ENCODE data around the gene LRRC40.

Gene LRRC40

DNA sequence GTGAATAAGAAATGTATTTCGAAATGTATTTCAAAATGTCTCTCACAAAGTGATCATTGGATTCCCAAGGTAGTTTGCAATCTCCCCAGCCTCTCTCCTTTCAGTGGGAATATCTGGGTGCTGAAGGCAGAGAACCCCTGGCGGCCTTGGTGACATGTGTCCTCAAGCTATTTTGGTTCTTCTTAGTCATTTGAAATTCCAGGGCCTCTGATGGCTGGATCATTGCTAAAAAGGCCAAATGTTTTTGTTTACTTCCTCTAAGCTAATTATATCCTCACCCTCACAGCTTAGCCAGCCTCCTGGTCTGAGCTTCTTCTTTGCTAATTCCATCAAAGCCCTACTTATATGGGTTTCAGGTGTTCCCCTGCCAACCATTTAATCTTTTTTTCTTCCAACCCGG is 71.2 kb downstream of the LRRC40 start:
- no peak for DNase-seq (ENCODE audit: low read depth in 2 of 3, low spot score in 2 of 3)

- DNase-seq (ENCODE audit: low read depth in 2 of 3, low spot score in 2 of 3): no peak
Measured at GRCh38 chr1:70117046-70117445, 88.3 kb downstream of the LRRC40 start.

GRCh38 chr1:70115315-70115714 is 90.1 kb downstream of the LRRC40 start:
- DNase-seq (ENCODE audit: low read depth in 2 of 3, low spot score in 2 of 3): no peak

GRCh38 chr1:70112838-70113237 is 92.5 kb downstream of the LRRC40 start:
- no peak for DNase-seq (ENCODE audit: low read depth in 2 of 3, low spot score in 2 of 3)

GRCh38 chr1:70109241-70109640 is 96.1 kb downstream of the LRRC40 start:
- no peak for DNase-seq (ENCODE audit: low read depth in 2 of 3, low spot score in 2 of 3)

- DNase-seq (ENCODE audit: low read depth in 2 of 3, low spot score in 2 of 3): no peak
Measured at GRCh38 chr1:70103770-70104169, 101.6 kb downstream of the LRRC40 start.

- DNase-seq (ENCODE audit: low read depth in 2 of 3, low spot score in 2 of 3): no peak
Measured at GRCh38 chr1:70101774-70102173, 103.6 kb downstream of the LRRC40 start.

GRCh38 chr1:70101231-70101630 is 104.1 kb downstream of the LRRC40 start:
- DNase-seq (ENCODE audit: low read depth in 2 of 3, low spot score in 2 of 3): no peak

Data from activated CD8-positive, alpha-beta memory T cell treated with anti-CD3 and anti-CD28 coated beads for 48 hours (primary cell).